Mesendoderm (in vitro differentiated cells): ENCODE results near the gene SLC25A44.
A peak's percentile ranks its signal among the peaks of the same experiment; 100 is the strongest.
"Not testable (repeated sequence)": the region's sequence is repeated elsewhere in the genome, so short reads cannot be mapped to it uniquely, and the experiment has no call there.

ENCODE experiments used
- DNase-seq: peaks from one replicate; pipeline ENCODE4 v3.0.0; 2013
- H2AK5ac ChIP-seq: 2 replicates; pipeline ENCODE4 v1.6.1; 2013; ENCODE audit warnings: low read length, inconsistent platforms
- H2BK120ac ChIP-seq: 2 replicates; pipeline ENCODE4 v1.6.1; 2013; ENCODE audit warnings: low read depth, mild to moderate bottlenecking, low read length, moderate library complexity, mixed read lengths
- H2BK15ac ChIP-seq: replicated peaks from 2 replicates; pipeline ENCODE4 v1.6.1; 2013; ENCODE audit warnings: low read depth, mild to moderate bottlenecking, moderate library complexity
- H2BK5ac ChIP-seq: 2 replicates; pipeline ENCODE4 v1.6.1; 2013; ENCODE audit warnings: low read length, inconsistent platforms
- H3K18ac ChIP-seq: 2 replicates; pipeline ENCODE4 v1.6.1; 2013; ENCODE audit warnings: mild to moderate bottlenecking, low read length, mixed read lengths
- H3K23ac ChIP-seq: one replicate; pipeline ENCODE4 v1.6.1; 2013; ENCODE audit warnings: low read length
- H3K27ac ChIP-seq: 2 replicates; pipeline ENCODE4 v1.5.1; 2013; ENCODE audit warnings: low read depth, mild to moderate bottlenecking, inconsistent platforms, low read length, moderate library complexity
- H3K27me3 ChIP-seq: 2 replicates; pipeline ENCODE4 v1.6.1; 2013; ENCODE audit warnings: low read length, control low read depth, mild to moderate bottlenecking, inconsistent platforms; ENCODE audit not compliant: insufficient read depth, poor library complexity
- H3K36me3 ChIP-seq: 2 replicates; pipeline ENCODE4 v1.6.1; 2013; ENCODE audit warnings: low read length, inconsistent platforms; ENCODE audit not compliant: control insufficient read depth, insufficient read depth
- H3K4ac ChIP-seq: one replicate; pipeline ENCODE4 v1.6.1; 2013; ENCODE audit warnings: low read depth, mild to moderate bottlenecking, low read length, moderate library complexity
- H3K4me1 ChIP-seq: 2 replicates; pipeline ENCODE4 v1.6.1; 2013; ENCODE audit warnings: low read depth, low read length, inconsistent platforms; ENCODE audit not compliant: control insufficient read depth
- H3K4me2 ChIP-seq: 2 replicates; pipeline ENCODE4 v1.6.1; 2013; ENCODE audit warnings: low read length
- H3K4me3 ChIP-seq: 2 replicates; pipeline ENCODE4 v1.5.1; 2013; ENCODE audit warnings: mild to moderate bottlenecking, low read length
- H3K56ac ChIP-seq: one replicate; pipeline ENCODE4 v1.6.1; 2013; ENCODE audit warnings: low read length
- H3K79me1 ChIP-seq: 2 replicates; pipeline ENCODE4 v1.6.1; 2013; ENCODE audit warnings: low read length, inconsistent platforms
- H3K79me2 ChIP-seq: 2 replicates; pipeline ENCODE4 v1.6.1; 2013; ENCODE audit warnings: mild to moderate bottlenecking, low read length; ENCODE audit not compliant: control insufficient read depth, insufficient read depth
- H3K9ac ChIP-seq: 2 replicates; pipeline ENCODE4 v1.6.1; 2013; ENCODE audit warnings: low read length, inconsistent platforms
- H4K5ac ChIP-seq: one replicate; pipeline ENCODE4 v1.6.1; 2013; ENCODE audit warnings: low read length
- H4K8ac ChIP-seq: one replicate; pipeline ENCODE4 v1.6.1; 2013; ENCODE audit warnings: low read depth, mild to moderate bottlenecking, control low read depth, low read length, moderate library complexity
- WGBS: extraction: QIAGEN DNeasy Blood & Tissue Kit; methylation state at CpG from one replicate; pipeline ENCODE4 v1.1.7; 2013; ENCODE audit warnings: low lambda C conversion rate, missing lambda C conversion rate; ENCODE audit not compliant: insufficient coverage; ENCODE audit errors: extremely low coverage; 5-methylcytosine and 5-hydroxymethylcytosine counted together

SLC25A44 gene

DNA sequence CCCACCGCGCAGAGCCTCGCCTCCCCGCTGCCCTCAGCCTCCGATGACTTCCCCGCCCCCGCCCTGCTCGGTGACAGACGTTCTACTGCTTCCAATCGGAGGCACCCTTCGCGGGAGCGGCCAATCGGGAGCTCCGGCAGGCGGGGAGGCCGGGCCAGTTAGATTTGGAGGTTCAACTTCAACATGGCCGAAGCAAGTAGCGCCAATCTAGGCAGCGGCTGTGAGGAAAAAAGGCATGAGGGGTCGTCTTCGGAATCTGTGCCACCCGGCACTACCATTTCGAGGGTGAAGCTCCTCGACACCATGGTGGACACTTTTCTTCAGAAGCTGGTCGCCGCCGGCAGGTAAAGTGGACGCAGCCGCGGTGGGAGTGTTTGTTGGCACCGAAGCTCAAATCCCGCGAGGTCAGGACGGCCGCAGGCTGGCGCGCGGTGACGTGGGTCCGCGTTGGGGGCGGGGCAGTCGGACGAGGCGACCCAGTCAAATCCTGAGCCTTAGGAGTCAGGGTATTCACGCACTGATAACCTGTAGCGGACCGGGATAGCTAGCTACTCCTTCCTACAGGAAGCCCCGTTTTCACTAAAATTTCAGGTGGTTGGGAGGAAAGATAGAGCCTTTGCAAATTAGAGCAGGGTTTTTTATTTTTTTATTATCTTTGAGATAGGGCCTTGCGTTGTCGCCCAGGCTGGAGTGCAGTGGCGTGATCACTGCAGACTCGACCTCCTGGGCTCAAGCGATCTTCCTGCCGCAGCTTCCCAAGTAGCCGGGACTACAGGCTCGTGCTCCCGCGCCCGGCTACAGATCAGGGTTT lies 19.1 kb downstream of the SLC25A44 start, which contains the start of gene PMF1:
TSS of gene PMF1 (plus strand) at position 175 of the 811 bp plus-strand sequence. CDS start at position 184, 9 bp downstream.
- no CpG with 5 or more reads among the region's 61 CpGs for WGBS
- DNase-seq, result peak; percentile 99

GRCh38 chr1:156213644-156213966 lies 19.7 kb downstream of the SLC25A44 start:
- H3K4me1 ChIP-seq, result peaks cover 5% of the 10 kb centered on the region
- H3K56ac ChIP-seq, result peak overlapping the region; percentile 100
- H4K5ac ChIP-seq, result no peak overlapping the region
- peak overlapping the region; percentile 14 for H3K4me2 ChIP-seq
- H3K23ac ChIP-seq, result no peak overlapping the region
- peak overlapping the region; percentile 99 for H3K9ac ChIP-seq
- no peak overlapping the region for H2AK5ac ChIP-seq
- peak overlapping the region; percentile 43 for H3K4ac ChIP-seq
- H3K79me2 ChIP-seq, result peaks cover 7% of the 10 kb centered on the region
- no peak for DNase-seq
- no CpG with 5 or more reads among the region's 11 CpGs for WGBS
- H3K36me3 ChIP-seq, result peaks cover 3% of the 10 kb centered on the region
- peak overlapping the region; percentile 90 for H3K27ac ChIP-seq
- H3K4me3 ChIP-seq, result peak overlapping the region; percentile 76
- no peak overlapping the region for H2BK15ac ChIP-seq
- peaks cover 4% of the 10 kb centered on the region for H3K79me1 ChIP-seq
- no peaks in the 10 kb centered on the region for H3K27me3 ChIP-seq
- H2BK120ac ChIP-seq, result no peak overlapping the region
- H2BK5ac ChIP-seq, result no peak overlapping the region
- peak overlapping the region; percentile 83 for H3K18ac ChIP-seq
- no peak overlapping the region for H4K8ac ChIP-seq

More for the DNA sequence above, 19.1 kb downstream of the SLC25A44 start, which contains the start of gene PMF1:
- Histone ChIP-seq H3K9ac (peak within 1 kb of the TSS; percentile 99), H4K8ac (peak within 1 kb of the TSS; percentile 87), H3K79me1 (peaks cover 4% of the 10 kb centered on the region), H3K18ac (peak within 1 kb of the TSS; percentile 88), H3K4me1 (peaks cover 5% of the 10 kb centered on the region), H2BK120ac (no peak within 1 kb of the TSS), H3K4ac (peak within 1 kb of the TSS; percentile 77), H3K4me2 (peak within 1 kb of the TSS; percentile 64), H2AK5ac (peak within 1 kb of the TSS; percentile 54), H3K27me3 (no peaks in the 10 kb centered on the region), H4K5ac (peak within 1 kb of the TSS; percentile 68), H2BK15ac (no peak within 1 kb of the TSS), H3K27ac (peak within 1 kb of the TSS; percentile 90), H3K79me2 (peaks cover 7% of the 10 kb centered on the region), H3K4me3 (peak within 1 kb of the TSS; percentile 97), H3K23ac (no peak within 1 kb of the TSS), H3K36me3 (peaks cover 3% of the 10 kb centered on the region), H2BK5ac (peak within 1 kb of the TSS; percentile 96), H3K56ac (peak within 1 kb of the TSS; percentile 100)

DNA sequence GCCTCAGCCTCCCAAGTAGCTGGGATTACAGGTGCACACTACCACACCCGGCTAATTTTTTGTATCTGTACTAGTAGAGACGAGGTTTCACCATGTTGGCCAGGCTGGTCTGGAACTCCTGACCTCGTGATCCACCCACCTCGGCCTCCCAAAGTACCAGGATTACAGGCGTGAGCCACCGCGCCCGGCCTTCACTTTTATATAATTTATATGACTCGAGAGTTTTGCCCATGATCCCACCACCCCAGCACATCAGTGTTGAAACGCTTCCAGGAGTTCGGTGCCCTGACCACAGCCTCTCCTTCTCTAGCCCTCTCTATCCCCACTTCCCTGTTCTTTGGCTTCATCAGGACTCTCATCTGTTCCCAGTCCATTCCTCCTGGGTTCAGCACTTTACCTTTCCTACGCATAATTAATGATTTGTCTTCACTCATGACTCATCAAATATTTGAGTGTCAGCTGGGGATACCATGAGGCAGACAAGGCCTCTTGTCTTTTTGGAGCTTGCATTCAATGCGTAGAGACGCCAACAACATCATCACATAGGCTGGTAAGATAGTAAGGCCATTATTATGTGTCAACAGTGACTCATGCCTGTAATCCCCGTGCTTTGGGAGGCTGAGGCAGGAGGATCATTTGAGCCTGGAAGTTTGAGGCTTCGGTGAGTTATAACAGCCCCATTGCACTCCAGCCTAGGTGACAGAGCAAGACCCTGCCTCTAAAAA lies 20.3 kb downstream of the SLC25A44 start:
- Histone ChIP-seq H3K27me3 (no peaks in the 10 kb centered on the region), H4K5ac (no peak overlapping the region), H3K27ac (no peak overlapping the region), H3K79me1 (peaks cover 4% of the 10 kb centered on the region), H3K56ac (peak overlapping the region; percentile 1), H3K4me2 (no peak overlapping the region), H3K4ac (no peak overlapping the region), H3K36me3 (peaks cover 3% of the 10 kb centered on the region), H2AK5ac (no peak overlapping the region), H3K79me2 (peaks cover 7% of the 10 kb centered on the region), H2BK5ac (no peak overlapping the region), H3K23ac (no peak overlapping the region), H3K4me3 (no peak overlapping the region), H2BK120ac (no peak overlapping the region), H3K9ac (peak overlapping the region; percentile 12), H4K8ac (no peak overlapping the region), H3K18ac (no peak overlapping the region), H3K4me1 (peaks cover 5% of the 10 kb centered on the region), H2BK15ac (no peak overlapping the region)
- WGBS, result no CpG with 5 or more reads among the region's 16 CpGs
- peak; percentile 81 for DNase-seq

- H3K18ac ChIP-seq, H3K23ac ChIP-seq, H3K36me3 ChIP-seq, H3K79me2 ChIP-seq, H3K27ac ChIP-seq, H3K56ac ChIP-seq, H4K5ac ChIP-seq, H4K8ac ChIP-seq, H3K9ac ChIP-seq, H3K4me3 ChIP-seq, H2BK5ac ChIP-seq, H2AK5ac ChIP-seq, H3K4me1 ChIP-seq, H2BK15ac ChIP-seq, H3K4me2 ChIP-seq, H3K79me1 ChIP-seq, H3K4ac ChIP-seq, H3K27me3 ChIP-seq, H2BK120ac ChIP-seq: not testable (repeated sequence)
- no CpG with 5 or more reads among the region's 55 CpGs for WGBS
- peak; percentile 23 for DNase-seq
These were observed 22.6 kb downstream of the SLC25A44 start for GRCh38 chr1:156216361-156217086.

GRCh38 chr1:156217871-156218270 lies 24.0 kb downstream of the SLC25A44 start:
- H3K27ac ChIP-seq, result no peak overlapping the region
- no peak overlapping the region for H4K5ac ChIP-seq
- H3K27me3 ChIP-seq, result no peaks in the 10 kb centered on the region
- H3K18ac ChIP-seq, result no peak overlapping the region
- H2BK15ac ChIP-seq, result no peak overlapping the region
- WGBS, result no CpG with 5 or more reads among the region's 2 CpGs
- peaks cover 5% of the 10 kb centered on the region for H3K36me3 ChIP-seq
- H3K9ac ChIP-seq, result peak overlapping the region; percentile 11
- peaks cover 7% of the 10 kb centered on the region for H3K79me2 ChIP-seq
- no peak overlapping the region for H2AK5ac ChIP-seq
- peak overlapping the region; percentile 2 for H3K56ac ChIP-seq
- no peak overlapping the region for H3K4me2 ChIP-seq
- no peak overlapping the region for H2BK5ac ChIP-seq
- no peak overlapping the region for H2BK120ac ChIP-seq
- H4K8ac ChIP-seq, result no peak overlapping the region
- H3K79me1 ChIP-seq, result peaks cover 10% of the 10 kb centered on the region
- H3K23ac ChIP-seq, result no peak overlapping the region
- H3K4me1 ChIP-seq, result peaks cover 2% of the 10 kb centered on the region
- H3K4ac ChIP-seq, result no peak overlapping the region
- H3K4me3 ChIP-seq, result no peak overlapping the region
- DNase-seq, result peak; percentile 53
